ENCODE data around the gene TP53RK.
"Not testable (repeated sequence)": the region's sequence is repeated elsewhere in the genome, so short reads cannot be mapped to it uniquely, and the experiment has no call there.

TP53RK gene

GRCh38 chr20:46683939-46684750, 5.1 kb downstream of the TP53RK start:
- peak; percentile 87 for DNase-seq (ENCODE audit: low read depth, low spot score)

GRCh38 chr20:46683668-46683938, 5.6 kb downstream of the TP53RK start:
- DNase-seq (ENCODE audit: low read depth, low spot score) = no peak

GRCh38 chr20:46683011-46683667, 6.1 kb downstream of the TP53RK start:
- no peak for DNase-seq (ENCODE audit: low read depth, low spot score)

- DNase-seq (ENCODE audit: low read depth, low spot score) = no peak
Observed at GRCh38 chr20:46682063-46682821, 7.0 kb downstream of the TP53RK start.

GRCh38 chr20:46681032-46681854, 8.0 kb downstream of the TP53RK start:
- peak; percentile 80 for DNase-seq (ENCODE audit: low read depth, low spot score)

- DNase-seq (ENCODE audit: low read depth, low spot score) = no peak
Observed at GRCh38 chr20:46680684-46681031, 8.6 kb downstream of the TP53RK start.

GRCh38 chr20:46678516-46678915, 10.7 kb downstream of the TP53RK start:
- no peak for DNase-seq (ENCODE audit: low read depth, low spot score)

GRCh38 chr20:46677608-46678007, 11.6 kb downstream of the TP53RK start:
- no peak for DNase-seq (ENCODE audit: low read depth, low spot score)

GRCh38 chr20:46676649-46677316, 12.5 kb downstream of the TP53RK start:
- not testable (repeated sequence) for DNase-seq (ENCODE audit: low read depth, low spot score)

GRCh38 chr20:46674253-46675083, 14.8 kb downstream of the TP53RK start:
- peak; percentile 73 for DNase-seq (ENCODE audit: low read depth, low spot score)

GRCh38 chr20:46673394-46674252, 15.6 kb downstream of the TP53RK start:
- DNase-seq (ENCODE audit: low read depth, low spot score) = no peak

- no peak for DNase-seq (ENCODE audit: low read depth, low spot score)
Observed at GRCh38 chr20:46672543-46673148, 16.6 kb downstream of the TP53RK start.

- DNase-seq (ENCODE audit: low read depth, low spot score) = no peak
Observed at GRCh38 chr20:46671866-46672542, 17.2 kb downstream of the TP53RK start.

- no peak for DNase-seq (ENCODE audit: low read depth, low spot score)
Observed at GRCh38 chr20:46670585-46671584, 18.4 kb downstream of the TP53RK start.

- no peak for DNase-seq (ENCODE audit: low read depth, low spot score)
Observed at GRCh38 chr20:46670228-46670584, 19.0 kb downstream of the TP53RK start.

- no peak for DNase-seq (ENCODE audit: low read depth, low spot score)
Observed at GRCh38 chr20:46666818-46667515, 22.3 kb downstream of the TP53RK start.

GRCh38 chr20:46666306-46666705, 22.9 kb downstream of the TP53RK start:
- no peak for DNase-seq (ENCODE audit: low read depth, low spot score)
